ENCODE results near the gene FOXE3. TPM values are rescaled to one million over a fixed set of nuclear protein-coding genes. Genes with fewer than 3 reads are reported as not detected.

Gene FOXE3
- total and polyA plus RNA-seq, 2 of the 4 experiments (the other 2 are of a cell fraction) = 0.12 TPM; not detected in 1

GRCh38 chr1:47439017-47439818 is 23.1 kb downstream of the FOXE3 start:
- no peak overlapping the region for H3K14ac ChIP-seq (replicated peaks; ENCODE audit: low read depth, low read length)
- no peak overlapping the region for H4K8ac ChIP-seq (ENCODE audit: low read depth in 2 of 2, low read length in 2 of 2)
- H3K23ac ChIP-seq (ENCODE audit: low read depth, low read length) = no peak overlapping the region
- H2BK20ac ChIP-seq (ENCODE audit: low read depth, low read length) = no peak overlapping the region
- H3K79me1 ChIP-seq (ENCODE audit: low read depth in 1 of 2, low read length in 2 of 2) = peaks cover 4 to 11% of the 10 kb centered on the region in 2 experiments; a peak in 2 of 4 replicates
- H3K4me1 ChIP-seq (ENCODE audit: control insufficient read depth, insufficient read depth, low read length) = no peaks in the 10 kb centered on the region
- H2AFZ ChIP-seq (replicated peaks; ENCODE audit: low read length, poor library complexity) = no peak overlapping the region
- no peak overlapping the region for H2AK5ac ChIP-seq (ENCODE audit: low read depth, low read length)
- no peaks in the 10 kb centered on the region for H3K36me3 ChIP-seq (ENCODE audit: control insufficient read depth, insufficient read depth, low read length)
- intact Hi-C loops (cut with micrococcal nuclease) (loop anchor here (10.0 kb wide), 1 partner anchor 104 kb away; the partner anchor contains the start of gene CMPK1), dilution Hi-C loops (cut with HindIII; ENCODE audit: low sequenced_read_pairs, unreplicated experiment) (no loop called here), in situ Hi-C loops (cut with MboI; ENCODE audit: low sequenced_read_pairs) (no loop called here)
- H3K18ac ChIP-seq (ENCODE audit: low read depth, low read length) = no peak overlapping the region
- H3K27me3 ChIP-seq (ENCODE audit: control insufficient read depth, insufficient read depth, low read length) = peaks cover 60% of the 10 kb centered on the region
- H3K4me3 ChIP-seq (ENCODE audit: insufficient read depth, low read depth, low read length) = no peak overlapping the region
- H4K5ac ChIP-seq (ENCODE audit: low read depth, low read length) = no peak overlapping the region
- H2AK9ac ChIP-seq (replicated peaks; ENCODE audit: low read depth, low read length, poor library complexity) = no peak overlapping the region
- no peak overlapping the region for H2BK15ac ChIP-seq (ENCODE audit: low read depth, low read length)
- WGBS, 2 experiments (ENCODE audit: extremely low coverage in 2 of 2, insufficient read length in 1 of 2) = 15% methylated on average over 52 of the region's 86 CpGs; no CpG with 5 or more reads in 1 of the 2 experiments
- H2BK120ac ChIP-seq (ENCODE audit: low read depth, low read length) = no peak overlapping the region
- H4K20me1 ChIP-seq (ENCODE audit: insufficient read depth, low read length) = no peaks in the 10 kb centered on the region; the same call in 1 of the 2 replicates
- CTCF ChIA-PET = interaction anchor here (1.9 kb wide), 1 partner anchor 271 kb away, joined by 15 read pairs; no protein-coding TSS in a partner anchor
- H3K4ac ChIP-seq (ENCODE audit: low read depth, low read length) = no peak overlapping the region
- ATAC-seq (ENCODE audit: low read depth) (no peak), DNase-seq (no peak)
- no peak overlapping the region for H3K9ac ChIP-seq (ENCODE audit: low read depth, low read length)
- 0 out of 2 replicates have a peak, but pooled peaks cover 4% of the 10 kb centered on the region for H3K9me3 ChIP-seq (ENCODE audit: control insufficient read depth, insufficient read depth, low read length)
- H2BK5ac ChIP-seq (ENCODE audit: low read depth, low read length, poor library complexity, severe bottlenecking) = no peak overlapping the region
- BruUV-seq (replicated peaks) = no TSS peak
- H3K4me2 ChIP-seq (ENCODE audit: low read depth, low read length) = no peak overlapping the region
- TF ChIP-seq MAZ (IDR thresholded peaks at IDR 0.05; ENCODE audit: borderline replicate concordance, low read depth, low read length) (no peak), RFX5 (IDR thresholded peaks at IDR 0.05; ENCODE audit: low read depth, low read length) (no peak), BHLHE40 (IDR thresholded peaks at IDR 0.05; ENCODE audit: low read depth, low read length) (no peak), USF2 (IDR thresholded peaks at IDR 0.05; ENCODE audit: low read depth, low read length) (no peak), CHD1 (IDR thresholded peaks at IDR 0.05; ENCODE audit: low read depth, low read length) (no peak), MXI1 (IDR thresholded peaks at IDR 0.05; ENCODE audit: borderline replicate concordance, low read depth, low read length) (no peak), FOS (IDR thresholded peaks at IDR 0.05; ENCODE audit: low read depth, low read length) (no peak), CEBPB (IDR thresholded peaks at IDR 0.05; ENCODE audit: low read depth, low read length) (no peak), RAD21 (IDR thresholded peaks at IDR 0.05; ENCODE audit: low read length) (no peak)
- TF ChIP-seq, protein P1, sequence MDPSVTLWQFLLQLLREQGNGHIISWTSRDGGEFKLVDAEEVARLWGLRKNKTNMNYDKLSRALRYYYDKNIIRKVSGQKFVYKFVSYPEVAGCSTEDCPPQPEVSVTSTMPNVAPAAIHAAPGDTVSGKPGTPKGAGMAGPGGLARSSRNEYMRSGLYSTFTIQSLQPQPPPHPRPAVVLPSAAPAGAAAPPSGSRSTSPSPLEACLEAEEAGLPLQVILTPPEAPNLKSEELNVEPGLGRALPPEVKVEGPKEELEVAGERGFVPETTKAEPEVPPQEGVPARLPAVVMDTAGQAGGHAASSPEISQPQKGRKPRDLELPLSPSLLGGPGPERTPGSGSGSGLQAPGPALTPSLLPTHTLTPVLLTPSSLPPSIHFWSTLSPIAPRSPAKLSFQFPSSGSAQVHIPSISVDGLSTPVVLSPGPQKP (IDR thresholded peaks at IDR 0.05; ENCODE audit: borderline replicate concordance, low read depth, low read length) = no peak
- H3K9me1 ChIP-seq (ENCODE audit: insufficient read depth, low read length) = no peaks in the 10 kb centered on the region
- H3K56ac ChIP-seq (ENCODE audit: extremely low read depth, insufficient read depth, low read length) = no peak overlapping the region
- H4K91ac ChIP-seq (ENCODE audit: insufficient read depth, low read depth, low read length) = no peak overlapping the region
- POLR2A ChIA-PET (ENCODE audit: unreplicated experiment) = no interaction called here
- H3K27ac ChIP-seq (ENCODE audit: insufficient read depth, low read length) = no peak overlapping the region
